ENCODE measurements around the gene NRP1.
"Not testable (repeated sequence)": the region's sequence is repeated elsewhere in the genome, so short reads cannot be mapped to it uniquely, and the experiment has no call there.

NRP1 gene

GRCh38 chr10:33334153-33334804, at the start of gene NRP1:
Gene NRP1 (minus strand): TSS chr10:33334667. CDS start chr10:33334382, 285 bp downstream.
- DNase-seq (ENCODE audit: insufficient read length, low spot score): no peak
- no peak for FAIRE-seq

- DNase-seq (ENCODE audit: insufficient read length, low spot score); FAIRE-seq: not testable (repeated sequence)
Observed at GRCh38 chr10:33384201-33384600, 49.7 kb upstream of the NRP1 start.

GRCh38 chr10:33382921-33383713, 48.6 kb upstream of the NRP1 start:
- DNase-seq (ENCODE audit: insufficient read length, low spot score): no peak
- no peak for FAIRE-seq

GRCh38 chr10:33382216-33382600, 47.7 kb upstream of the NRP1 start:
- FAIRE-seq (no peak), DNase-seq (ENCODE audit: insufficient read length, low spot score) (no peak)

- FAIRE-seq: no peak
- DNase-seq (ENCODE audit: insufficient read length, low spot score): no peak
Observed at GRCh38 chr10:33381451-33382215, 47.2 kb upstream of the NRP1 start.

- DNase-seq (ENCODE audit: insufficient read length, low spot score) (no peak), FAIRE-seq (no peak)
Observed at GRCh38 chr10:33377658-33378025, 43.2 kb upstream of the NRP1 start.

- FAIRE-seq (no peak), DNase-seq (ENCODE audit: insufficient read length, low spot score) (no peak)
Observed at GRCh38 chr10:33376976-33377657, 42.6 kb upstream of the NRP1 start.

- no peak for DNase-seq (ENCODE audit: insufficient read length, low spot score)
- FAIRE-seq: no peak
Observed at GRCh38 chr10:33376476-33376875, 42.0 kb upstream of the NRP1 start.

- no peak for FAIRE-seq
- DNase-seq (ENCODE audit: insufficient read length, low spot score): no peak
Observed at GRCh38 chr10:33373263-33373662, 38.8 kb upstream of the NRP1 start.

GRCh38 chr10:33371234-33371633, 36.8 kb upstream of the NRP1 start:
- DNase-seq (ENCODE audit: insufficient read length, low spot score): no peak
- no peak for FAIRE-seq

GRCh38 chr10:33370434-33370930, 36.0 kb upstream of the NRP1 start:
- FAIRE-seq (no peak), DNase-seq (ENCODE audit: insufficient read length, low spot score) (no peak)

GRCh38 chr10:33368086-33368485, 33.6 kb upstream of the NRP1 start:
- DNase-seq (ENCODE audit: insufficient read length, low spot score) (no peak), FAIRE-seq (no peak)

GRCh38 chr10:33365871-33366411, 31.5 kb upstream of the NRP1 start:
- DNase-seq (ENCODE audit: insufficient read length, low spot score) (no peak), FAIRE-seq (no peak)

- DNase-seq (ENCODE audit: insufficient read length, low spot score) (no peak), FAIRE-seq (no peak)
Observed at GRCh38 chr10:33365301-33365700, 30.8 kb upstream of the NRP1 start.

- DNase-seq (ENCODE audit: insufficient read length, low spot score) (no peak), FAIRE-seq (no peak)
Observed at GRCh38 chr10:33363106-33363505, 28.6 kb upstream of the NRP1 start.

GRCh38 chr10:33358016-33358415, 23.5 kb upstream of the NRP1 start:
- no peak for FAIRE-seq
- no peak for DNase-seq (ENCODE audit: insufficient read length, low spot score)

GRCh38 chr10:33355274-33355673, 20.8 kb upstream of the NRP1 start:
- FAIRE-seq: no peak
- DNase-seq (ENCODE audit: insufficient read length, low spot score): no peak

GRCh38 chr10:33353853-33354252, 19.4 kb upstream of the NRP1 start:
- FAIRE-seq (no peak), DNase-seq (ENCODE audit: insufficient read length, low spot score) (no peak)

- DNase-seq (ENCODE audit: insufficient read length, low spot score) (no peak), FAIRE-seq (no peak)
Observed at GRCh38 chr10:33353334-33353733, 18.9 kb upstream of the NRP1 start.

GRCh38 chr10:33352615-33353014, 18.1 kb upstream of the NRP1 start:
- no peak for FAIRE-seq
- DNase-seq (ENCODE audit: insufficient read length, low spot score): no peak

- DNase-seq (ENCODE audit: insufficient read length, low spot score) (no peak), FAIRE-seq (no peak)
Observed at GRCh38 chr10:33352175-33352574, 17.7 kb upstream of the NRP1 start.
